K562 (cell line): ENCODE measurements around the gene TSC22D1. TPM values are rescaled to one million over a fixed set of nuclear protein-coding genes. Genes with fewer than 3 reads are reported as not detected.

Experiments used
- CREM ChIP-seq: IDR thresholded peaks from 2 replicates; pipeline ENCODE4 v1.6.1; 2014; ENCODE audit warnings: antibody characterized with exemption, low read depth
- EP400 ChIP-seq: fragments of 450-650 bp; IDR thresholded peaks from 2 replicates; pipeline ENCODE4 v1.6.1; 2017; ENCODE audit warnings: antibody characterized with exemption, mild to moderate bottlenecking, moderate library complexity
- IFI16 ChIP-seq: fragments of 250-450 bp; sonication (Bioruptor Pico); IDR thresholded peaks from 2 replicates; pipeline ENCODE4 v2.1.2; 2022; ENCODE audit warnings: mild to moderate bottlenecking, inconsistent platforms
- MEF2A ChIP-seq: IDR thresholded peaks from 2 replicates; pipeline ENCODE4 v1.6.1; 2011; ENCODE audit warnings: low read depth, mild to moderate bottlenecking, low read length, moderate library complexity; ENCODE audit not compliant: control insufficient read depth
- MGA ChIP-seq: fragments of 450-650 bp; IDR thresholded peaks from 2 replicates; pipeline ENCODE4 v1.6.1; 2016; ENCODE audit warnings: mild to moderate bottlenecking, moderate library complexity
- NCOA1 ChIP-seq: fragments of 450-650 bp; IDR thresholded peaks from 2 replicates; pipeline ENCODE4 v1.6.1; 2016; ENCODE audit warnings: low read depth
- PML ChIP-seq: IDR thresholded peaks from 2 replicates; pipeline ENCODE4 v1.6.1; 2012; ENCODE audit warnings: low read length, inconsistent platforms
- SMARCA4 ChIP-seq: fragments of 450-650 bp; IDR thresholded peaks from 2 replicates; pipeline ENCODE4 v1.6.1; 2016
- SP1 ChIP-seq: sonication (generic); formaldehyde crosslinking; IDR thresholded peaks from 2 replicates; pipeline ENCODE4 v1.8.1; 2022; ENCODE audit warnings: mild to moderate bottlenecking, missing genetic modification reagents
- TEAD1 ChIP-seq, 2 experiments: fragments of 450-650 bp in 1 of 2; sonication (generic) in 1 of 2; formaldehyde crosslinking; IDR thresholded peaks; 2 replicates each; pipeline versions ENCODE4 v1.4.0 to v1.8.0; 2020 to 2022; ENCODE audit warnings: mild to moderate bottlenecking in 2 of 2, missing genetic modification reagents in 1 of 2
- TEAD2 ChIP-seq: fragments of 450-650 bp; IDR thresholded peaks from 2 replicates; pipeline ENCODE4 v1.6.1; 2016; ENCODE audit warnings: missing genetic modification characterization, control low read depth, missing compliant biosample characterization
- ZBTB7A ChIP-seq: IDR thresholded peaks from 2 replicates; pipeline ENCODE4 v1.6.1; 2011; ENCODE audit warnings: low read depth, mild to moderate bottlenecking, low read length, moderate library complexity, borderline replicate concordance; ENCODE audit not compliant: control insufficient read depth
- ZNF212 ChIP-seq: fragments of 450-650 bp; formaldehyde crosslinking; IDR thresholded peaks from 2 replicates; pipeline ENCODE4 v1.4.0; 2020; ENCODE audit warnings: mild to moderate bottlenecking
- ZNF239 ChIP-seq: fragments of 250-450 bp; sonication (Bioruptor Pico); IDR thresholded peaks from 2 replicates; pipeline ENCODE4 v1.4.0; 2020; ENCODE audit warnings: mild to moderate bottlenecking
- polyA plus RNA-seq, 8 experiments: library from polyadenylated mRNA; depleted of rRNA in 4 of 8; stranded (reverse) in 5 of 8; unstranded in 3 of 8; fragments of >200 nt; fragmentation: Nextera tagmentation in 2 of 8; fragmentation: Illumina TruSeq in 1 of 8; extraction: Ambion mirVana in 2 of 8; extraction: Trizol in 1 of 8; gene quantifications; 2 replicates each; pipeline versions ENCODE4 v1.2.1 to v1.2.3, GENCODE V29; 2011 to 2014; ENCODE audit warnings: inconsistent platforms in 1 of 8, missing spikeins in 1 of 8
- total RNA-seq, 7 experiments: library from RNA; depleted of rRNA in 6 of 7; stranded (reverse); fragments of >200 nt in 6 of 7; fragmentation: Illumina TruSeq in 2 of 7; extraction: Trizol in 2 of 7; gene quantifications; 2 replicates each; pipeline versions ENCODE4 v1.2.1 to v1.2.3, GENCODE V29; 2011 to 2021; ENCODE audit warnings: low replicate concordance in 1 of 7

Gene TSC22D1
- total and polyA plus RNA-seq, 9 of the 15 experiments (the other 6 are each of a cell fraction or from before 2014, with no cell fraction given), result 2.6 to 19.8 (median 8.4) TPM

GRCh38 chr13:44386913-44387556, 189.1 kb downstream of the TSC22D1 start (continued):
- no peak for TF ChIP-seq MGA
- peak; percentile 87 for TF ChIP-seq SMARCA4
- TF ChIP-seq EP400, result peak; percentile 30; the same call in 1 of the 2 replicates
- TF ChIP-seq ZNF239 (CRISPR knock-in tag), result no peak
- TF ChIP-seq ZBTB7A, result no peak
- TF ChIP-seq MEF2A, result 0 out of 2 replicates have a peak, but pooled peaks have one; percentile 20
- peak; percentile 89 to 94; a peak in 3 of 4 replicates for TF ChIP-seq TEAD1 (CRISPR knock-in tag; IDR thresholded peaks at IDR 0.05)
- TF ChIP-seq CREM, result peak; percentile 77
- 0 out of 2 replicates have a peak, but pooled peaks have one; percentile 20 for TF ChIP-seq SP1 (CRISPR knock-in tag)
- no peak for TF ChIP-seq ZNF212 (CRISPR knock-in tag)
- TF ChIP-seq TEAD2 (tag), result peak; percentile 64; the same call in 1 of the 2 replicates
- TF ChIP-seq PML, result peak; percentile 93
- no peak for TF ChIP-seq IFI16 (CRISPR knock-in tag)
- TF ChIP-seq NCOA1, result peak; percentile 51; the same call in 1 of the 2 replicates
